HepG2 (cell line): Measurements from ENCODE around the gene CNOT10. TPM values are rescaled to one million over a fixed set of nuclear protein-coding genes. Genes with fewer than 3 reads are reported as not detected.

ENCODE experiments used
- EED ChIP-seq: sonication (generic); formaldehyde crosslinking; IDR thresholded peaks from 2 replicates; pipeline ENCODE4 v1.5.0; 2020; ENCODE audit warnings: mild to moderate bottlenecking, missing genetic modification reagents
- HNF4A ChIP-seq: sonication (generic); formaldehyde crosslinking; IDR thresholded peaks from 2 replicates; pipeline ENCODE4 v1.4.0; 2020; ENCODE audit warnings: missing genetic modification reagents
- HNRNPUL1 ChIP-seq: fragments of 200-400 bp; formaldehyde crosslinking; IDR thresholded peaks from 2 replicates; pipeline ENCODE4 v1.6.1; 2017; ENCODE audit warnings: low read depth, mild to moderate bottlenecking, low read length, moderate library complexity
- HOXA5 ChIP-seq: sonication (generic); formaldehyde crosslinking; IDR thresholded peaks from 2 replicates; pipeline ENCODE4 v1.4.0; 2020; ENCODE audit warnings: missing genetic modification reagents
- HOXA7 ChIP-seq: sonication (generic); formaldehyde crosslinking; IDR thresholded peaks from 2 replicates; pipeline ENCODE4 v1.8.1; 2022; ENCODE audit warnings: mild to moderate bottlenecking, missing genetic modification reagents, moderate library complexity
- NR1H2 ChIP-seq: sonication (generic); formaldehyde crosslinking; IDR thresholded peaks from 2 replicates; pipeline ENCODE4 v1.8.1; 2022; ENCODE audit warnings: low read depth, missing genetic modification reagents, borderline replicate concordance
- PHF21A ChIP-seq: sonication (generic); formaldehyde crosslinking; IDR thresholded peaks from 2 replicates; pipeline ENCODE4 v1.5.0; 2020; ENCODE audit warnings: mild to moderate bottlenecking, missing genetic modification reagents
- ZNF101 ChIP-seq: sonication (generic); formaldehyde crosslinking; IDR thresholded peaks from 2 replicates; pipeline ENCODE4 v1.4.0; 2020; ENCODE audit warnings: mild to moderate bottlenecking, low read depth, missing genetic modification reagents, borderline replicate concordance
- ZNF180 ChIP-seq: sonication (generic); formaldehyde crosslinking; IDR thresholded peaks from 2 replicates; pipeline ENCODE4 v1.4.0; 2020; ENCODE audit warnings: low read depth, missing genetic modification reagents, borderline replicate concordance
- ZNF230 ChIP-seq: sonication (generic); formaldehyde crosslinking; IDR thresholded peaks from 2 replicates; pipeline ENCODE4 v1.4.0; 2020; ENCODE audit warnings: mild to moderate bottlenecking, missing genetic modification reagents
- ZNF292 ChIP-seq: sonication (generic); formaldehyde crosslinking; IDR thresholded peaks from 2 replicates; pipeline ENCODE4 v1.8.1; 2022; ENCODE audit warnings: mild to moderate bottlenecking, low read depth, missing genetic modification reagents, borderline replicate concordance
- ZNF629 ChIP-seq: sonication (generic); formaldehyde crosslinking; conservative IDR thresholded peaks from 2 replicates; pipeline ENCODE4 v1.5.0; 2020; ENCODE audit warnings: missing genetic modification reagents
- ZNF747 ChIP-seq: sonication (generic); formaldehyde crosslinking; IDR thresholded peaks from 2 replicates; pipeline ENCODE4 v1.8.1; 2023; ENCODE audit warnings: missing genetic modification reagents, mild to moderate bottlenecking, borderline replicate concordance
- ZNF775 ChIP-seq: sonication (generic); formaldehyde crosslinking; IDR thresholded peaks from 2 replicates; pipeline ENCODE4 v1.4.0; 2020; ENCODE audit warnings: missing genetic modification reagents, mild to moderate bottlenecking, moderate library complexity, borderline replicate concordance
- ZNF83 ChIP-seq: sonication (generic); formaldehyde crosslinking; IDR thresholded peaks from 2 replicates; pipeline ENCODE4 v1.4.0; 2020; ENCODE audit warnings: missing genetic modification reagents, mild to moderate bottlenecking, borderline replicate concordance
- polyA plus RNA-seq, 8 experiments: library from polyadenylated mRNA; depleted of rRNA in 3 of 8; stranded (reverse) in 7 of 8; unstranded in 1 of 8; fragments of >200 nt; fragmentation: Illumina TruSeq in 4 of 8; extraction: Trizol in 4 of 8; gene quantifications; 2 replicates each; pipeline versions ENCODE4 v1.2.1 to v1.2.3, GENCODE V29; 2011 to 2016; ENCODE audit warnings: low read depth in 4 of 8, missing spikeins in 1 of 8, mixed read lengths in 1 of 8; ENCODE audit not compliant: insufficient read depth in 1 of 8
- total RNA-seq, 5 experiments: library from RNA; depleted of rRNA; stranded (reverse); fragments of >200 nt; fragmentation: Illumina TruSeq; extraction: Trizol; gene quantifications; 2 replicates each; pipeline ENCODE4 v1.2.3, GENCODE V29; 2016; ENCODE audit warnings: low read depth in 1 of 5
- TF ChIP-seq, protein P1 (sequence below): sonication (generic); formaldehyde crosslinking; IDR thresholded peaks from 2 replicates; pipeline ENCODE4 v1.4.0; 2020; ENCODE audit warnings: missing genetic modification reagents, borderline replicate concordance
- TF ChIP-seq, protein P2 (sequence below): sonication (generic); formaldehyde crosslinking; IDR thresholded peaks from 2 replicates; pipeline ENCODE4 v1.5.0; 2020; ENCODE audit warnings: missing genetic modification reagents
- TF ChIP-seq, protein P3 (sequence below): sonication (generic); formaldehyde crosslinking; IDR thresholded peaks from 2 replicates; pipeline ENCODE4 v1.8.0; 2022; ENCODE audit warnings: mild to moderate bottlenecking, missing genetic modification reagents, moderate library complexity
- TF ChIP-seq, protein P4 (sequence below): sonication (generic); formaldehyde crosslinking; IDR thresholded peaks from 2 replicates; pipeline ENCODE4 v1.5.0; 2020; ENCODE audit warnings: mild to moderate bottlenecking, missing genetic modification reagents, borderline replicate concordance

CNOT10 gene
- total and polyA plus RNA-seq, 2 of the 13 experiments (the other 11 are each of a cell fraction or from before 2014, with no cell fraction given) = 21.2 to 34.1 TPM

DNA sequence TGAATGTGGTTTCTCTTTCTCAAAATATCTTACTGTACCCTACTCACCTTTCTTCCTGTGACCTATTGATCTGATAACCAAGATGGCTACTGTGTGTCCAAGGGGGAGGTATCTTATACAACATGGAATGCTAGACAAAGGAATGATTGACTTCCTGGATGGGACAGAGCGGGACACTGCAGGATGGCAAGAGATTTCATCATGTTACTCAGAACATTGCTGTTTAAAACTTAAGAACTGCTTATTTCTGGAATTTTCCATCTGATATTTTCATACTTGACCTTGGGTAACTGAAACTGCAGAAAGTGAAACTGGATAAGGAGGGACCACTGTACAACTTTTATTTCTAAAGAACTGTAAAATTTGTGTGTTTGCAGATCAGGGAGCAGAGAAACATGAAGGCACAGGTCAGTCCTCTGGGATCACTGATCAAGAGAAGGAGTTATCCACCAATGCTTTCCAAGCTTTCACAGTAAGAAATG is 18.5 kb downstream of the CNOT10 start (continued):
- TF ChIP-seq, protein P1, sequence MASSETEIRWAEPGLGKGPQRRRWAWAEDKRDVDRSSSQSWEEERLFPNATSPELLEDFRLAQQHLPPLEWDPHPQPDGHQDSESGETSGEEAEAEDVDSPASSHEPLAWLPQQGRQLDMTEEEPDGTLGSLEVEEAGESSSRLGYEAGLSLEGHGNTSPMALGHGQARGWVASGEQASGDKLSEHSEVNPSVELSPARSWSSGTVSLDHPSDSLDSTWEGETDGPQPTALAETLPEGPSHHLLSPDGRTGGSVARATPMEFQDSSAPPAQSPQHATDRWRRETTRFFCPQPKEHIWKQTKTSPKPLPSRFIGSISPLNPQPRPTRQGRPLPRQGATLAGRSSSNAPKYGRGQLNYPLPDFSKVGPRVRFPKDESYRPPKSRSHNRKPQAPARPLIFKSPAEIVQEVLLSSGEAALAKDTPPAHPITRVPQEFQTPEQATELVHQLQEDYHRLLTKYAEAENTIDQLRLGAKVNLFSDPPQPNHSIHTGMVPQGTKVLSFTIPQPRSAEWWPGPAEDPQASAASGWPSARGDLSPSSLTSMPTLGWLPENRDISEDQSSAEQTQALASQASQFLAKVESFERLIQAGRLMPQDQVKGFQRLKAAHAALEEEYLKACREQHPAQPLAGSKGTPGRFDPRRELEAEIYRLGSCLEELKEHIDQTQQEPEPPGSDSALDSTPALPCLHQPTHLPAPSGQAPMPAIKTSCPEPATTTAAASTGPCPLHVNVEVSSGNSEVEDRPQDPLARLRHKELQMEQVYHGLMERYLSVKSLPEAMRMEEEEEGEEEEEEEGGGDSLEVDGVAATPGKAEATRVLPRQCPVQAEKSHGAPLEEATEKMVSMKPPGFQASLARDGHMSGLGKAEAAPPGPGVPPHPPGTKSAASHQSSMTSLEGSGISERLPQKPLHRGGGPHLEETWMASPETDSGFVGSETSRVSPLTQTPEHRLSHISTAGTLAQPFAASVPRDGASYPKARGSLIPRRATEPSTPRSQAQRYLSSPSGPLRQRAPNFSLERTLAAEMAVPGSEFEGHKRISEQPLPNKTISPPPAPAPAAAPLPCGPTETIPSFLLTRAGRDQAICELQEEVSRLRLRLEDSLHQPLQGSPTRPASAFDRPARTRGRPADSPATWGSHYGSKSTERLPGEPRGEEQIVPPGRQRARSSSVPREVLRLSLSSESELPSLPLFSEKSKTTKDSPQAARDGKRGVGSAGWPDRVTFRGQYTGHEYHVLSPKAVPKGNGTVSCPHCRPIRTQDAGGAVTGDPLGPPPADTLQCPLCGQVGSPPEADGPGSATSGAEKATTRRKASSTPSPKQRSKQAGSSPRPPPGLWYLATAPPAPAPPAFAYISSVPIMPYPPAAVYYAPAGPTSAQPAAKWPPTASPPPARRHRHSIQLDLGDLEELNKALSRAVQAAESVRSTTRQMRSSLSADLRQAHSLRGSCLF = no peak
- TF ChIP-seq ZNF101 (no peak), ZNF292 (CRISPR knock-in tag) (peak; percentile 34; the same call in 1 of the 2 replicates), ZNF629 (no peak), NR1H2 (CRISPR knock-in tag) (no peak), ZNF230 (no peak), PHF21A (CRISPR knock-in tag) (no peak), ZNF83 (no peak), HOXA5 (CRISPR knock-in tag) (no peak), HNRNPUL1 (no peak), HOXA7 (CRISPR knock-in tag) (no peak), ZNF180 (CRISPR knock-in tag) (no peak), HNF4A (peak; percentile 54), ZNF775 (CRISPR knock-in tag) (no peak), ZNF747 (no peak), EED (CRISPR knock-in tag) (no peak)
- TF ChIP-seq, protein P2, sequence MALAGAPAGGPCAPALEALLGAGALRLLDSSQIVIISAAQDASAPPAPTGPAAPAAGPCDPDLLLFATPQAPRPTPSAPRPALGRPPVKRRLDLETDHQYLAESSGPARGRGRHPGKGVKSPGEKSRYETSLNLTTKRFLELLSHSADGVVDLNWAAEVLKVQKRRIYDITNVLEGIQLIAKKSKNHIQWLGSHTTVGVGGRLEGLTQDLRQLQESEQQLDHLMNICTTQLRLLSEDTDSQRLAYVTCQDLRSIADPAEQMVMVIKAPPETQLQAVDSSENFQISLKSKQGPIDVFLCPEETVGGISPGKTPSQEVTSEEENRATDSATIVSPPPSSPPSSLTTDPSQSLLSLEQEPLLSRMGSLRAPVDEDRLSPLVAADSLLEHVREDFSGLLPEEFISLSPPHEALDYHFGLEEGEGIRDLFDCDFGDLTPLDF (CRISPR knock-in tag) = no peak
- TF ChIP-seq, protein P3, sequence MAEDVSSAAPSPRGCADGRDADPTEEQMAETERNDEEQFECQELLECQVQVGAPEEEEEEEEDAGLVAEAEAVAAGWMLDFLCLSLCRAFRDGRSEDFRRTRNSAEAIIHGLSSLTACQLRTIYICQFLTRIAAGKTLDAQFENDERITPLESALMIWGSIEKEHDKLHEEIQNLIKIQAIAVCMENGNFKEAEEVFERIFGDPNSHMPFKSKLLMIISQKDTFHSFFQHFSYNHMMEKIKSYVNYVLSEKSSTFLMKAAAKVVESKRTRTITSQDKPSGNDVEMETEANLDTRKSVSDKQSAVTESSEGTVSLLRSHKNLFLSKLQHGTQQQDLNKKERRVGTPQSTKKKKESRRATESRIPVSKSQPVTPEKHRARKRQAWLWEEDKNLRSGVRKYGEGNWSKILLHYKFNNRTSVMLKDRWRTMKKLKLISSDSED (CRISPR knock-in tag) = no peak
- TF ChIP-seq, protein P4, sequence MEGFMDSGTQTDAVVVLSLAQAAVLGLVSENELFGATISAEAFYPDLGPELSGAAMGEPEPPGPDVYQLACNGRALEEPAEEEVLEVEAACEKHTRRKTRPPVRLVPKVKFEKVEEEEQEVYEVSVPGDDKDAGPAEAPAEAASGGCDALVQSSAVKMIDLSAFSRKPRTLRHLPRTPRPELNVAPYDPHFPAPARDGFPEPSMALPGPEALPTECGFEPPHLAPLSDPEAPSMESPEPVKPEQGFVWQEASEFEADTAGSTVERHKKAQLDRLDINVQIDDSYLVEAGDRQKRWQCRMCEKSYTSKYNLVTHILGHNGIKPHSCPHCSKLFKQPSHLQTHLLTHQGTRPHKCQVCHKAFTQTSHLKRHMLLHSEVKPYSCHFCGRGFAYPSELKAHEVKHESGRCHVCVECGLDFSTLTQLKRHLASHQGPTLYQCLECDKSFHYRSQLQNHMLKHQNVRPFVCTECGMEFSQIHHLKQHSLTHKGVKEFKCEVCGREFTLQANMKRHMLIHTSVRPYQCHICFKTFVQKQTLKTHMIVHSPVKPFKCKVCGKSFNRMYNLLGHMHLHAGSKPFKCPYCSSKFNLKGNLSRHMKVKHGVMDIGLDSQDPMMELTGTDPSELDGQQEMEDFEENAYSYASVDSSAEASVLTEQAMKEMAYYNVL (CRISPR knock-in tag) = no peak
